ENCODE data around the gene UFM1. TPM values are rescaled to one million over a fixed set of nuclear protein-coding genes. Genes with fewer than 3 reads are reported as not detected.

Gene UFM1
- total RNA-seq (2022; extraction: Qiagen RNA extraction; ENCODE audit: low read depth): 16.9 to 37.3 TPM (median 28.8 TPM) in 5 replicates

GRCh38 chr13:38349390-38350113, at the start of gene UFM1:
Gene UFM1 (plus strand): TSS chr13:38349851. CDS start chr13:38349920, 69 bp downstream.

